Right lobe of liver (tissue), 4 donors: ENCODE data around the gene PLXNC1.

Experiments
- CTCF ChIP-seq, 4 donors: fragments of 200-600 bp in 3 of 4; fragments of 450-650 bp in 1 of 4; IDR thresholded peaks; one replicate each; pipeline versions ENCODE4 v1.5.1 to v1.8.0; 2016 to 2022; ENCODE audit warnings: antibody characterized with exemption in 4 of 4, mild to moderate bottlenecking in 2 of 4
- POLR2A ChIP-seq: fragments of 450-650 bp; IDR thresholded peaks from one replicate; pipeline ENCODE4 v1.6.1; 2017; ENCODE audit warnings: antibody characterized with exemption, mild to moderate bottlenecking
- donor health status: DM: no; HTN: no; CAD: no.
- donor health status: DM: no; HTN: no; CAD: no.
- donor health status: DM: no; HTN: yes; CAD: no.

- no peak for TF ChIP-seq POLR2A
- no peak for TF ChIP-seq CTCF (IDR thresholded peaks at IDR 0.05)
These were observed 114.8 kb downstream of the PLXNC1 start for GRCh38 chr12:94263011-94263811.
